Inflammatory macrophage treated with lipopolysaccharide for 1 hour (primary cell): ENCODE measurements around the gene SRPK2.
"Not testable (repeated sequence)": the region's sequence is repeated elsewhere in the genome, so short reads cannot be mapped to it uniquely, and the experiment has no call there.

Experiments used
- DNase-seq, 2 donors: peaks; one replicate each; pipeline ENCODE4 v3.0.0-alpha.2; 2020 to 2022

Gene SRPK2

DNA sequence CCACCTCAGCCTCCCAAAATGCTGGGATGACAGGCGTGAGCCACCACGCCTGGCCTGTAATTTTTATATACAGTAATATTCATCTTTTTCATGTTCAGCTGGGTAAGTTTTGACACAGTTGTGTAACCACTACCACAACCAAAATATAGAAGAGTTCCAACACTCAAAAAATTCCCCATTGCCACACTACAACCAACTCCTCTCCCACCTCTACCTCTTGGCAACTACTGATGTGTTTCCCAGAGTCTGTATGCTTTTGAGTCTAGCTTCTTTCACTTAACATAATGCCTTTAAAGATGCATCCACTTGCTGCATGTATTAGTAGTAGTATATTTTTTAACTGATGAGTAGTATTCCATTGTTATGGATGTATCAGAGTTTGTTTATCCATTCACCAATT is 90.7 kb downstream of the SRPK2 start:
- DNase-seq: peak in 1 of 2 donors; percentile 10

GRCh38 chr7:105297309-105297708 is 91.4 kb downstream of the SRPK2 start:
- no peak for DNase-seq

DNA sequence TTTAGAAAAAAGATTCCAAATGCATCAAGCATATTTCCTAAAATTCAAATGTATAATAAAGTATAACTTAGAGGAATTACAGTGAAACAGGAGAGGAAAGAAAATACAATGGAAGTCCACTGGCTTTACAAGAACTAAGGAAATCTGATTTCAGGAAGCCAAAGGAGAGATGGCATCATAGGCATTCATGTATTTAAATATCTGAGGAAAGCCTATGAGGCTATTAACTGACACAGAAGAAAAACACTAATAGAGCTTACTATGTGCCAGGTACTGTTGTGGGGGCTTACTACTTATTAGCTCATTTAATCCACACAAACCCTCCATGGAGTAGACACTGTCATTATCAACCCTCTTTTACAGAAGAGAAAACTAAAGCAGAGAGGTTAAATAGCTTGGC is 92.2 kb downstream of the SRPK2 start:
- no peak for DNase-seq

- DNase-seq: no peak
These were observed 92.9 kb downstream of the SRPK2 start for GRCh38 chr7:105295596-105296352.

DNA sequence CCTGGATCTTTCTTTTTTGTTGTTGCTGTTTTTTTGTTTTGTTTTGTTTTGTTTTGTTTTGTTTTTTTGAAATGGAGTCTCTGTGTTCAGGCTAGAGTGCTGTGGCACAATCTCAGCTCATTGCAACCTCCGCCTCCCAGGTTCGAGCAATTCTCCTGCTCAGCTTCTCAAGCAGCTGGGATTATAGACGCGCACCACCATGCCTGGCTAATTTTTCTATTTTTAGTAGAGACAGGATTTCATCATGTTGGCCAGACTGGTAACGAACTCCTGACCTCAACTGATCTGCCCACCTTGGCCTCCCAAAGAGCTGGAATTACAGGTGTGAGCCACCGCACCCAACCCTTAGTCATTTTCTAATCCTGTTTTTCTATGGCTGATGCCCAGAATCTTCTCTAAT is 94.2 kb downstream of the SRPK2 start:
- DNase-seq: not testable (repeated sequence)

DNA sequence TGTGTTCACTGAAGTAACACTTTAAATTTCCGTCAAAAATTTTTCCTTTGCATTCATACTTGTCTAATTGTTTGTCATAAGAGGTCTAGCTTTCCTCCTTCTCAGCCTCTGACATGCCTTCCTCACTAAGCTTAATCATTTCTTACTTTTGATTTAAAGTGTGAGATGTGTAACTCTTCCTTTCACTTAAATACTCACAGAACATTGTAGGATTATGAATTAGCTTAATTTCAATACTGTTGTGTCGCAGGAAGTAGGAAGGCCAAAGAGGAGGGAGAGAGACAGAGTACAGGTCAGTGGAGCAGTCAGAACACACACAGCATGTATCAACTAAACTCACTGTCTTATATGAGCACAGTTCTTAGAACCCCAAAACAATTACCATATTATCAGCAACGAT is 99.0 kb downstream of the SRPK2 start:
- DNase-seq: no peak

DNA sequence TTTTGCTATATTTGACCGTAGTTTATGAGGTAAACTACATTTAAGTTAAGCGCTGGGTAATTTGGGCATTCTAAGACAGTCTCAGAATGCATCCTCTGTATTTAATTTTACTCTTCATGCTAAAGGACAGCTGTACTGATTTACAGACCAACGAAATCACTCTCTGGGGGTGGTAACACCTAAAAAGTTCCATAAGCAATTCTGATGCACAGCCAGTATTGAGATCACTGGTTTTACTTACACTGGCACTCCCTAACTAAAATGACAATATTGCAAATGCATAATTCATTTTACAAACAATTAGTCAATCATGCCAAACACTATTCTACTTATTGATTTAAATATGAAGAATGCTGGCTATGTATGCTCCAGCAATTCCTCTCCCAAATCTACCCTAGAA is 102.3 kb downstream of the SRPK2 start:
- DNase-seq: no peak

DNA sequence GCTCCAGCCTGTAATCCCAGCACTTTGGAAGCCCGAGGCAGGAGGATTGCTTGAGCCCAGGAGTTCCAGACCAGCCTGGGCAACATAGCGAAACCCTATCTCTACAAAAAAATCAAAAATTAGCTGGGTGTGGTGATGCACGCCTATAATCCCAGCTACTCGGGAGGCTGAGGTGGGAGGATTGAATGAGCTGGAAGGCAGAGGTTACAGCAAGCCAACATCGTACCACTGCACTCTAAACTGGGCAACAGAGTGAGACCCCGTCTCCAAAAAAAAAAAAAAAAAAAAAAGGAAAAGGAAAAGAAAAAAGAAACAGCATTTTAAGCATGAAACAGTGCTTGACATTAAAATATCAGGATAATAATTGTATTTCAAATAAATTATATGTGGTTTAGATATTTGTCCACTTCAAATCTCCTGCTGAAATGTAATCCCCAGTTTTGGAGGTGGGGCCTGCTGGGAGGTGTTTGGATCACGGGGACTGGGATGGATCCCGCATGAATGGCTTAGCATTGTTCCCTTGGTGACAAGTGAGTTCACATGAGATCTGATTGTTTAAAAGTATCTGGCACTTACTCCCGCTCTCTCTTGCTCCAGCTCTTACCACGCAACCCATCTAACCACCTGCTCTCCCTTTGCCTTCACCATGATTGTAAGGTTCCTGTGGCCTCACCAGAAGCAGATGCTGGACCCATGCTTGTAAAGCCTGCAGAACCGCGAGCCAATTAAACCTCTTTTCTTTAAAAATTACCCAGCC is 103.4 kb downstream of the SRPK2 start:
- no peak for DNase-seq

DNA sequence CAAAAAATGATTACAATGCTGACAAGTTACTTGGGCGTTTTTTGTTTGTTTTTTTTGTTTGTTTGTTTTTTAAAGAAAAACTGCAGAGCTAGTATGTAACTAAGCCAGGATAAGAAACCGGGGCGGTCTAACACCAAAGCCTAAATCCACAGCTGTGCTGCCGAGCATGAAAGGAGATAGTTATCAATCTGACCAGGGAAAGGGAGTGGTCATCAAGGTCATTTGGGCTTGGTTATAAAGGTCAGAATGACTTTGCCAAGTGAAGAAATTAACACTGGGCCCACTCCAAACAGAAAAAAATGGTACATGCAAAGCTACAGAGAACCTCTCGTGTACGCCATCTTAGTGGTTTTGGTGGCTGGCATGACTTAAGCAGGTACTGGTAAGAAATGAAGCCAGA is 104.7 kb downstream of the SRPK2 start:
- DNase-seq: no peak

DNA sequence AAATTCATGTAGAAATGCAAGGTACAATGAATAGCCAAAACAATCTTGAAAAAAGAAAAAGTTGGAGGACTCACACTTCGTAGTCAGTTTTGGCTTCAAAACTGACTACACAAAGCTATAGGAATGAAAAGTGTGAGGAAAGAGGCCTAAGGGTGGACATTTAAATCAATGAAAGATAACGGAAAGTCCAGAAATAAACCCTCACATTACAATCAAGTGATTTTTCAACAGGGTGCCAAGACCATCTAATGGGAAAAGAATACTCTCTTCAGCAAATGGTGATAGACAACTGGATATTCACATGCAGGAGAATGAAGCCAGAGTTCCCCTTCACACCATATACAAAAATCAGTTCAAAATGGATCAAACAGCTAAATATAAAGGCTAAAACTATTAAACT is 106.8 kb downstream of the SRPK2 start:
- DNase-seq: no peak

GRCh38 chr7:105279688-105280007 is 109.1 kb downstream of the SRPK2 start:
- DNase-seq: no peak

DNA sequence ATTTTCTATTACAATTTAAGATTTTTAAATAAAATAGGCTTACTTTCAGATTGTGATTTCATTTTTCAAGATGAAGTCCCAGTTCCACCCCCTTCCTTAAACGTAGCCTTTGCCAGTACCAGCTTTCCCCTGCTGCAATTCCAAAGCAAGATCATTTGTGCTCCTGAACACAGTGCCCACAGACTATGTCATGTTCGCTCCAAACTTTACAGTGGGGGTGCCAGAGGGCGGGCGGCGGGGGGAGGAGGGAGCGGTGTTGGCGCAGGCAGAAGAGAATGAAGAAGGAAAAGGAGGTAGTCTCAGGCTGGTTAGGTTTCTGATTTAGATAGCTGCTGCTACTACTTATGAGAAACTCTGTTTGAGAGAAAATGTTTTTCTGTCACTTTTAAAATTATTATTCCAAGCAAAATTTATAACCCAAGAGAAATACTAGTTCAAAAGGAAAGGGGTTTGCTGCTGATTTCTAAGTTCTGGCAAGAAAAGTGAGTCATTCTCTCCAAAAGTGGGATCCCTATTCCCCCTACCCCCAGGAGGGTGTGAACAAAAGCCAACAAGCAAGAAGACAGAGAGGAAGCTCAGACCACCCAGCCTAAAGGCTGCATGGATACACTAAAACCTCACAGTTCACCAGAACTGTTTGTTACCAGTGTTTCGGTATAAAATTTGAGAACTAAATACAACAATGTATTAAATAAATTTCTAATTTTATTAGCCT is 109.6 kb downstream of the SRPK2 start:
- DNase-seq: no peak

- no peak for DNase-seq
These were observed 110.2 kb downstream of the SRPK2 start for GRCh38 chr7:105278565-105278964.

- no peak for DNase-seq
These were observed 111.4 kb downstream of the SRPK2 start for GRCh38 chr7:105277341-105277740.

DNA sequence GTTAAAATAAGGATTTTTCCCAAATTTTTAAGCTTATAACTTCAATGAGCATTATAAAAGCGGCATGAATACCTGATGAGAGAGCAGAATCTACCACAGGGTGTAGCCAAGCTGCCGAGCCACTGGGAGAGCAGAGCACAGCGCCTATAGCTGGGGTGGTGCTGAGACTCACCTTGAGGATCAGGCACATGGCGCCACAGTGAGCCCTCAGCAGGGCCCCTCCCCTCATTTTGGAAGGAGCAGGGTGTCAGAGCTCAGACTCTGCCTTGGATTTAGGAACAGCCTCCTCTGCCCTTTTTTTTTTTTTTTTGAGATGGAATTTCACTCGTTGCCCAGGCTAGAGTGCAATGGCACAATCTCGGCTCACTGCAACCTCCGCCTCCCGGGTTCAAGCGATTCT is 118.6 kb downstream of the SRPK2 start:
- no peak for DNase-seq

GRCh38 chr7:105269397-105269796 is 119.3 kb downstream of the SRPK2 start:
- no peak for DNase-seq

- DNase-seq: peak; percentile 57 to 69
These were observed 120.0 kb downstream of the SRPK2 start for GRCh38 chr7:105268511-105269392.

DNA sequence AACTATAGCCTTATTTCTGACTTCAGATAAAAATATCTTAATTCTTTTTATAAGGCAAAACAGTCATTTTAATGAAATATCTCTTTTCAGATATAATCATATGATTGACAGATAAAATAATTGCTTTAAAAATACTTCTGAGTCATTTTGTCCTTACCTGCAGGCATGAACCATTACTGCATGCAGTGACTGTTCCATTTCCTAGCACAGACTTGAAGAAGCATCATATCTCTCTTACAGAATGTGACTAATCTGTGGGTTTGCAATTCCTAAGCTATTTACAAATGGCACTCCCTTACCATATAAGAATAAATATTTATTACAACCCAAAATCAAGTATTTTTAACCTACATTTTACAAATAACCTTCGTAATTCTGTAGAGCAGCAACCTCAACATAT is 120.7 kb downstream of the SRPK2 start:
- DNase-seq: peak; percentile 15 to 43

- no peak for DNase-seq
These were observed 121.5 kb downstream of the SRPK2 start for GRCh38 chr7:105267244-105267643.

GRCh38 chr7:105264707-105265106 is 124.0 kb downstream of the SRPK2 start:
- DNase-seq: no peak

DNA sequence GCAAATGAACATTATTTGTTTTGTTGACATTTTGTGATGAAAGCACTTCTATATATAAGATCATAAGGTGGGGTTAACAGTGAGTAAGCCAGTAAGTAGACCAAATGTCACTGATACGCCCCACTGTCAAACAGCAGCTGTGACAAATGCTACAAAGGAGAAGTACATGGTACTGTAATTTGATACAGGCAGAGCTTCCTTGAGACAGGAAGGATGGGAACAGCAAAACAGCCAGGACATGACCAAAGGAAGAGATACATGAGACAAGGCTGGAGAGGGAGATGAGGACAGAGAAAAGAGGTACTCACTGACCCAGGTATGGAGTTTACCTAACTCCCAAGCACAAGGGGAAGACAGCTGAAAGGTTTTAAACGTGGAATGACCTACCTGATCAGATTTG is 127.0 kb downstream of the SRPK2 start:
- DNase-seq: peak; percentile 8 to 29

DNA sequence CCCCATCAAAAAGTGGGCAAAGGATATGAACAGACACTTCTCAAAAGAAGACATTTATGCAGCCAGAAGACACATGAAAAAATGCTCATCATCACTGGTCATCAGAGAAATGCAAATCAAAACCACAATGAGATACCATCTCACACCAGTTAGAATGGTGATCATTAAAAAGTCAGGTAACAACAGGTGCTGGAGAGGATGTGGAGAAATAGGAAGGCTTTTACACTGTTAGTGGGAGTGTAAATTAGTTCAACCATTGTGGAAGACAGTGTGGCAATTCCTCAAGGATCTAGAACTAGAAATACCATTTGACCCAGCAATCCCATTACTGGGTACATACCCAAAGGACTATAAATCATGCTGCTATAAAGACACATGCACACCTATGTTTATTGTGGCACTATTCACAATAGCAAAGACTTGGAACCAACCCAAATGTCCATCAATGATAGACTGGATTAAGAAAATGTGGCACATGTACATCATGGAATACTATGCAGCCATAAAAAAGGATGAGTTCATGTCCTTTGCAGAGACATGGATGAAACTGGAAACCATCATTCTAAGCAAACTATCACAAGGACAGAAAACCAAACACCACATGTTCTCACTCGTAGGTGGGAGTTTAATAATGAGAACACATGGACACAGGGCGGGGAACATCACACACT is 128.4 kb downstream of the SRPK2 start:
- DNase-seq: not testable (repeated sequence)
